Measurements from ENCODE around the gene PHKG2.

Gene PHKG2

GRCh38 chr16:30728321-30728720 lies 19.9 kb upstream of the PHKG2 start:
- DNase-seq (ENCODE audit: low read depth) = no peak

- no peak for DNase-seq (ENCODE audit: low read depth)
Measured at GRCh38 chr16:30728899-30729672, 19.1 kb upstream of the PHKG2 start.

GRCh38 chr16:30731411-30731810 lies 16.8 kb upstream of the PHKG2 start:
- DNase-seq (ENCODE audit: low read depth) = no peak

GRCh38 chr16:30736995-30737793 lies 11.0 kb upstream of the PHKG2 start:
- DNase-seq (ENCODE audit: low read depth) = no peak

GRCh38 chr16:30737794-30738648 lies 10.2 kb upstream of the PHKG2 start:
- DNase-seq (ENCODE audit: low read depth) = no peak

- DNase-seq (ENCODE audit: low read depth) = no peak
Measured at GRCh38 chr16:30738984-30739951, 9.0 kb upstream of the PHKG2 start.

GRCh38 chr16:30740364-30741251 lies 7.6 kb upstream of the PHKG2 start:
- DNase-seq (ENCODE audit: low read depth) = no peak

GRCh38 chr16:30741461-30741914 lies 6.7 kb upstream of the PHKG2 start:
- DNase-seq (ENCODE audit: low read depth) = no peak

GRCh38 chr16:30743716-30744115 lies 4.5 kb upstream of the PHKG2 start:
- no peak for DNase-seq (ENCODE audit: low read depth)

GRCh38 chr16:30744183-30744582 lies 4.0 kb upstream of the PHKG2 start:
- DNase-seq (ENCODE audit: low read depth) = no peak

- DNase-seq (ENCODE audit: low read depth) = no peak
Measured at GRCh38 chr16:30745082-30745481, 3.1 kb upstream of the PHKG2 start.

GRCh38 chr16:30746638-30747175 lies 1.5 kb upstream of the PHKG2 start:
- no peak for DNase-seq (ENCODE audit: low read depth)

- no peak for DNase-seq (ENCODE audit: low read depth)
Measured at GRCh38 chr16:30747331-30747730, 894 bp upstream of the PHKG2 start.

- DNase-seq (ENCODE audit: low read depth) = no peak
Measured at GRCh38 chr16:30748634-30749445, 615 bp downstream of the PHKG2 start.

- DNase-seq (ENCODE audit: low read depth) = no peak
Measured at GRCh38 chr16:30750201-30750600, 2.0 kb downstream of the PHKG2 start.

GRCh38 chr16:30750876-30751465 lies 2.7 kb downstream of the PHKG2 start:
- DNase-seq (ENCODE audit: low read depth) = no peak

- DNase-seq (ENCODE audit: low read depth) = no peak
Measured at GRCh38 chr16:30753596-30753995, 5.4 kb downstream of the PHKG2 start.

- no peak for DNase-seq (ENCODE audit: low read depth)
Measured at GRCh38 chr16:30755955-30756780, 7.9 kb downstream of the PHKG2 start.
